Measurements from ENCODE around the gene MSX1.

GRCh38 chr4:4890574-4891255 is 31.2 kb downstream of the MSX1 start:
- TF ChIP-seq YY1 (IDR thresholded peaks at IDR 0.05; ENCODE audit: low read depth, low read length) (no peak), CTCF (IDR thresholded peaks at IDR 0.05; ENCODE audit: control extremely low read depth in 1 of 3, insufficient read depth in 1 of 3, low read depth in 1 of 3, low read length in 3 of 3) (no peak), RAD21 (IDR thresholded peaks at IDR 0.05 in 1 of 2, conservative IDR thresholded peaks at IDR 0.05 in 1 of 2; ENCODE audit: low read depth in 2 of 2, low read length in 2 of 2) (no peak)
